D721Med (cell line): Measurements from ENCODE around the gene RNU6-1.

Experiments
- DNase-seq: peaks from one replicate; pipeline ENCODE4 v3.0.0; 2011; ENCODE audit warnings: low spot score; ENCODE audit not compliant: insufficient read length
- FAIRE-seq: peaks from 2 replicates; lab custom pipeline; 2011; peaks lifted over from hg19 to GRCh38; lab: Jason Lieb, UNC
- CTCF ChIP-seq: IDR thresholded peaks from 2 replicates; pipeline ENCODE4 v1.5.1; 2012; ENCODE audit warnings: mild to moderate bottlenecking, control low read depth; ENCODE audit not compliant: insufficient read depth; ENCODE audit errors: missing control alignments

Gene RNU6-1

DNA sequence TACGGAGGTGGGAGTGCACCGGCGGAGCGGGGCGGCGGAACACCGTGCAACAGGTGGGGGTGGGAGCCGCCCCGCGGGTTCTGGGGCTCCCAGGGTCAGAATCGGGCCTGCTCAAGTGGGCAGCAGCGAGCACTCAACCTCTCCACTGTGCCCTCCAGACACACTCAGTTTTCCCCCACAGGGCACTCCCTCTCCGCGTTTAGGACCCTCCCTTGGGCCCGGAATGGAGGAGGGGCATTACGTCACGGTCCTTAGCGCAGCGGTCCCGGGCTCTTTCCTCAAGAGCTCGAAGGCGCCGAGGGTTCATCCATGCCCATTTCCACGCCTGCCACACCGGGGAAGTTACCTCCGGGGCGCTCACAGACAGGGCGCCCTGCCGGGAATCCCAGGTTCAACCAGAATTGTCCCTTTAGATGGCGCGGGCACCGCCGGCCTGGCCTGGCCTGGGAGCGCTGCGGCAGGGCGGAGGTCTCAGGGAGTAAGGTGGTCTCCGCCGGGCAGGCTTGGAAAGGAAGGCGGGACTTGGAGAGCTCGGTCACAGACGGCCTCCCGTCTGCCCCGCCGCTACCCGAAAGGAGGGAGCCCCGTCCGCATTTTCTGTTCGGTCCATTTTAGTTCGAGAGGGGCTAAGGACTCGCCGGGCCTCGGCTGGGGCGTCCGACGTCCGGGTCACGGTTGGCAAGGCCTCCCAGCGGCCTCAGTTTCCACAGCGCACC is 5.1 kb downstream of the RNU6-1 start:
- DNase-seq = no peak
- no peak for FAIRE-seq
- TF ChIP-seq CTCF = no peak

GRCh38 chr15:67833710-67834511 is 5.9 kb downstream of the RNU6-1 start:
- DNase-seq (no peak), FAIRE-seq (no peak)
- peak; percentile 31 for TF ChIP-seq CTCF

- FAIRE-seq (no peak), DNase-seq (no peak)
Measured at GRCh38 chr15:67832897-67833709, 6.7 kb downstream of the RNU6-1 start.

DNA sequence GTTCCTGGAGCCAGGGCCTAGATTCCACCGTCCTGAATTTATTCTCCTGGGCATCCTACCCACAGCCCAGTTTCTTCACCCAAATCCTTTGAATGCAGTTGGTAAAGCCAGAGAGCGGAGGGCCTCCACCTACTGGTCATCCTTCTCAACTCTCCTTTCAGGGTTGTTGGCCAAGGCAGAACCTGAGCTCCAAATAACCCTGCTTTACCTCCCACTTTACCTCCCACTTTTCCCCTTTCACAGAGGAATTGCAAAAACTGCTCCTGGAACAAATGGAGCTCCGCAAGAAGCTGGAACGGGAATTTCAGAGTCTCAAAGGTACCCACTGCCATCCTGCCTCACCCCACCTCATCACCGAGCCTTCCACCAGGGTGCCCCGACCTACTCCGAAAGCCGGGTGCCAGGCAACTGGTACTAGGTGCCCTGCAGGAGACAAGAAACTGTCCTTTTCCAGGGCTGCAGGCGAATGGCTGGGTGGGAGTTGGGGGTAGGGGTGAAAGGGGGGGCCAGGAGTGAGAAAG is 7.8 kb downstream of the RNU6-1 start:
- DNase-seq = no peak

More at GRCh38 chr15:67832897-67833709, 6.7 kb downstream of the RNU6-1 start:
- TF ChIP-seq CTCF = no peak

DNA sequence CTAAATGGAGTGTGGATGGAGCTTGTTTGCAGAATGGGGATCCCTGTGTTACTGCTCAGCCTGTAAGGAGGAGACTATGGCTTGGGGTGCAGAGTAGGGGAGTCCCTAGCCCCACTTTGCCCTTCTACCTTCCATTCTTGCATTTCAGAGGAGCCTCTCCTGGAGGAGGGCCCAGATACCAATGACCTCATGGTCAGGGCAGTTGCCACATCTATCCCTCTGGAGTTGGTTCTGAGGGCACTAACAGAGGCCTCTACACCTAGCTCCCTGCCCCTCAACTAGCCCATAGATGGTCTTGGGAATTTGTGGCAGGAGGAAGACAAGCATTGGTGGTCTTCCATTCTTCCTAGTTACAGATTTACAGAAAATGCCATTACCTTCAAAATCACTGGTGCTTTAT is 8.5 kb downstream of the RNU6-1 start:
- no peak for TF ChIP-seq CTCF
- FAIRE-seq (no peak), DNase-seq (no peak)

More for the DNA sequence above, 7.8 kb downstream of the RNU6-1 start:
- peak; percentile 14 for TF ChIP-seq CTCF
- no peak for FAIRE-seq

DNA sequence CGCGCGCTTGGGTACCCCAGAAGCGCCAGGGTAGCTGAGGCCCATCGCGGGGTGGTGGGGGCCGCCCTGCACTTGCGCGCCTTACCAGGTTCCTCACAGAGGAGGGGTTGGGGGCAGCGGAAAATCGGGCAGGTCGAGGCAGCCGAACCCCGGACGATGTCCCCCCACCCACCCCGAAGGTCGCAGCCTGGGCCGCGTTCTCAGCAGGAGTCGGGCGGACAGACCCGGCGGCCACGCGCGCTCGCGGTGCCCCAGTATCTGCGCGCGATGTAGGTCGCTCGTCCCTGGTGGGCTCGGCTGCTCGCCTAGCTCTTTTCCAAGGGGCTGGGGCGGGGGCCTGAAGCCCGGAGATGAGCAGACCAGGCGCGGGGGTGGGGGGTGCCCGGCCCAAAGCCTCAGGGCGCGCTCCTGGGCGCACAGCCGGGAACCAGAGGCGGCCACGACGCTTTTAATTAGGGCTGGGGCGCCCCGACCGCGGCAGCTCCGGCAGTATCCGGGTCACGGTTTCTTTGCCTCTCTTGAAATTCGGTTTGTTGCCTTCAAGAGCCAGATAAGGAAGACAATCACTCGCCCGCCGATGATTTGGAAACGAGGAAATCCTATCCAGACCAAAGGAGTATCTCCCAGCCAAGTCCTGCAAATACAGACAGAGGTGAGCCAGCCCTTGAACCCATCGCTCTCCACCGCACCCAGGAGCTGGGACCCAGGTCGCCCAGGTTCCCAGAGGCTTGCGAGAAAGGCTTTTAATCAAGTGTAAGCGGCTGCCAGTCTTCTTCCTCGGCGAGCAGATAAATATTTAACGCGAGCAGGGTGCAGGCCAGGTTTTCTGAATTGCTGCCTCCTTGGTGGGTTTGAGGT is 10.0 kb downstream of the RNU6-1 start:
- DNase-seq (no peak), FAIRE-seq (no peak)
- TF ChIP-seq CTCF = no peak
